K562 (cell line): ENCODE results near the gene C16orf92. TPM values are rescaled to one million over a fixed set of nuclear protein-coding genes. Genes with fewer than 3 reads are reported as not detected.

Source experiments
- GABPB1 ChIP-seq: sonication (generic); formaldehyde crosslinking; IDR thresholded peaks from 2 replicates; pipeline ENCODE4 v1.8.0; 2022; ENCODE audit warnings: mild to moderate bottlenecking, missing genetic modification reagents
- MTA3 ChIP-seq: fragments of 450-650 bp; formaldehyde crosslinking; IDR thresholded peaks from 2 replicates; pipeline ENCODE4 v1.6.1; 2017; ENCODE audit warnings: mild to moderate bottlenecking, borderline replicate concordance
- NCOA1 ChIP-seq: fragments of 450-650 bp; IDR thresholded peaks from 2 replicates; pipeline ENCODE4 v1.6.1; 2016; ENCODE audit warnings: low read depth
- PRPF4 ChIP-seq: fragments of 200-400 bp; formaldehyde crosslinking; IDR thresholded peaks from one replicate; pipeline ENCODE4 v1.6.1; 2017; ENCODE audit warnings: low read length, low read depth, mild to moderate bottlenecking; ENCODE audit not compliant: insufficient read depth, poor library complexity, severe bottlenecking
- SUPT5H ChIP-seq: fragments of 450-650 bp; IDR thresholded peaks from 2 replicates; pipeline ENCODE4 v1.6.1; 2016
- WHSC1 ChIP-seq: IDR thresholded peaks from one replicate; pipeline ENCODE4 v1.6.1; 2012; ENCODE audit warnings: low read length, control low read depth, inconsistent platforms
- ZNF282 ChIP-seq: sonication (generic); formaldehyde crosslinking; IDR thresholded peaks from 2 replicates; pipeline ENCODE4 v1.8.1; 2023; ENCODE audit warnings: missing genetic modification reagents
- polyA plus RNA-seq, 8 experiments: library from polyadenylated mRNA; depleted of rRNA in 4 of 8; stranded (reverse) in 5 of 8; unstranded in 3 of 8; fragments of >200 nt; fragmentation: Nextera tagmentation in 2 of 8; fragmentation: Illumina TruSeq in 1 of 8; extraction: Ambion mirVana in 2 of 8; extraction: Trizol in 1 of 8; gene quantifications; 2 replicates each; pipeline versions ENCODE4 v1.2.1 to v1.2.3, GENCODE V29; 2011 to 2014; ENCODE audit warnings: inconsistent platforms in 1 of 8, missing spikeins in 1 of 8
- total RNA-seq, 7 experiments: library from RNA; depleted of rRNA in 6 of 7; stranded (reverse); fragments of >200 nt in 6 of 7; fragmentation: Illumina TruSeq in 2 of 7; extraction: Trizol in 2 of 7; gene quantifications; 2 replicates each; pipeline versions ENCODE4 v1.2.1 to v1.2.3, GENCODE V29; 2011 to 2021; ENCODE audit warnings: low replicate concordance in 1 of 7
- TF ChIP-seq, protein P1 (sequence below), 2 experiments: fragments of 250-450 bp in 1 of 2; fragments of 450-650 bp in 1 of 2; sonication (Bioruptor Pico) in 1 of 2; IDR thresholded peaks; 2 replicates each; pipeline versions ENCODE4 v1.6.1 to v1.8.0; 2016 to 2021; ENCODE audit warnings: mild to moderate bottlenecking in 2 of 2, moderate library complexity in 2 of 2, missing compliant biosample characterization in 1 of 2, missing genetic modification characterization in 1 of 2
- TF ChIP-seq, protein P2 (sequence below): fragments of 450-650 bp; IDR thresholded peaks from 2 replicates; pipeline ENCODE4 v1.6.1; 2016
- TF ChIP-seq, protein P3 (sequence below): sonication (generic); formaldehyde crosslinking; IDR thresholded peaks from 2 replicates; pipeline ENCODE4 v1.8.0; 2023; ENCODE audit warnings: mild to moderate bottlenecking, missing genetic modification reagents
- TF ChIP-seq, protein P4 (sequence below), 2 experiments: IDR thresholded peaks; 2 replicates each; pipeline ENCODE4 v1.6.1; 2012; ENCODE audit warnings: improper control_type of control experiment in 2 of 2, low read depth in 2 of 2, low read length in 2 of 2, borderline replicate concordance in 1 of 2
- TF ChIP-seq, protein P5 (sequence below), 2 experiments: fragments of 450-650 bp; IDR thresholded peaks; 2 replicates each; pipeline ENCODE4 v1.6.1; 2016; ENCODE audit warnings: mild to moderate bottlenecking in 2 of 2, borderline replicate concordance in 1 of 2, low read depth in 1 of 2, moderate library complexity in 1 of 2

The C16orf92 gene
- total and polyA plus RNA-seq, 9 of the 15 experiments (the other 6 are each of a cell fraction or from before 2014, with no cell fraction given), result not detected

DNA sequence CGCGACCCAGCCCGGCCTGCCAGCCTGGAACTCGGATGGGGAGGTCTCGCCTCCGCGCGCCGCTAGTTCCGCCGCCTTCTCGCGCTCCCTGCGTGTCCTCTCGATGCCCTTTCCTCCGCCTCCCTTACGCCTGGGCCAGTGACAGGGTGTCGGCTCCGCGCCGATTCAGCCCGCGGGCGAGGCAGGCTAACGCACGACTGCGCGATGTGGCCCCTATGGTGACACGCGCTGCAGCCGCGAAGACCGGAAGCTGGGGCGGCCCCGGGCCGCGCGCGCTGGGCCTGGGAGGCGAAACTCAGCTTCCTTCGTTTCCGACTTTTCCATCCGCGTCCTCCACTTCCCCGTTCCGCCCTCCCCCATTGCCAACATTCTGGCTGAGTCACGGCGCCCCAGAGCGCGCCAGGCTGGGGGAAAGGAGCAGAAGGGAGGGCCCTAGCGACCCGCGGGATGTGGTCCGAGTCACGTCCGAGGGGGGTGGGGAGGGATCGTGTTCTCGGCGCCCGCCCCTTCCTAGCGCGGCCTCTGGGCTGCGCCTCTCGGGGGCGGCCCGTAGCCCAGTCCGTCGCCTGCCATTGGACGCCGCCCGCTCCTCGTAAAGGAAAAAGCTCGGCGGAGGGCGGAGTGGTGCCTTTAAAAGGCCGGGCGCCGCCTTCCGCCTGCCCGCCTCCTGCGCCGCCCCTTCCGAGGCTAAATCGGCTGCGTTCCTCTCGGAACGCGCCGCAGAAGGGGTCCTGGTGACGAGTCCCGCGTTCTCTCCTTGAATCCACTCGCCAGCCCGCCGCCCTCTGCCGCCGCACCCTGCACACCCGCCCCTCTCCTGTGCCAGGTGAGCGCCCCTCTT lies 42.3 kb downstream of the C16orf92 start, which contains the start of gene ALDOA (continued):
- TF ChIP-seq PRPF4, result peak; percentile 78
- TF ChIP-seq ZNF282 (CRISPR knock-in tag), result 0 out of 2 replicates have a peak, but pooled peaks have one; percentile 74
- TF ChIP-seq NCOA1, result no peak; the same call in none of the 2 replicates
- TF ChIP-seq, protein P1, sequence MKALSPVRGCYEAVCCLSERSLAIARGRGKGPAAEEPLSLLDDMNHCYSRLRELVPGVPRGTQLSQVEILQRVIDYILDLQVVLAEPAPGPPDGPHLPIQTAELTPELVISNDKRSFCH (CRISPR knock-in tag; IDR thresholded peaks at IDR 0.05), result no peak
- TF ChIP-seq, protein P1 (tag; IDR thresholded peaks at IDR 0.05), result peak; percentile 90
- TF ChIP-seq, protein P2, sequence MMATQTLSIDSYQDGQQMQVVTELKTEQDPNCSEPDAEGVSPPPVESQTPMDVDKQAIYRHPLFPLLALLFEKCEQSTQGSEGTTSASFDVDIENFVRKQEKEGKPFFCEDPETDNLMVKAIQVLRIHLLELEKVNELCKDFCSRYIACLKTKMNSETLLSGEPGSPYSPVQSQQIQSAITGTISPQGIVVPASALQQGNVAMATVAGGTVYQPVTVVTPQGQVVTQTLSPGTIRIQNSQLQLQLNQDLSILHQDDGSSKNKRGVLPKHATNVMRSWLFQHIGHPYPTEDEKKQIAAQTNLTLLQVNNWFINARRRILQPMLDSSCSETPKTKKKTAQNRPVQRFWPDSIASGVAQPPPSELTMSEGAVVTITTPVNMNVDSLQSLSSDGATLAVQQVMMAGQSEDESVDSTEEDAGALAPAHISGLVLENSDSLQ, result no peak; the same call in 1 of the 2 replicates
- TF ChIP-seq GABPB1 (CRISPR knock-in tag), result peak; percentile 91
- no peak for TF ChIP-seq WHSC1
- TF ChIP-seq, protein P3, sequence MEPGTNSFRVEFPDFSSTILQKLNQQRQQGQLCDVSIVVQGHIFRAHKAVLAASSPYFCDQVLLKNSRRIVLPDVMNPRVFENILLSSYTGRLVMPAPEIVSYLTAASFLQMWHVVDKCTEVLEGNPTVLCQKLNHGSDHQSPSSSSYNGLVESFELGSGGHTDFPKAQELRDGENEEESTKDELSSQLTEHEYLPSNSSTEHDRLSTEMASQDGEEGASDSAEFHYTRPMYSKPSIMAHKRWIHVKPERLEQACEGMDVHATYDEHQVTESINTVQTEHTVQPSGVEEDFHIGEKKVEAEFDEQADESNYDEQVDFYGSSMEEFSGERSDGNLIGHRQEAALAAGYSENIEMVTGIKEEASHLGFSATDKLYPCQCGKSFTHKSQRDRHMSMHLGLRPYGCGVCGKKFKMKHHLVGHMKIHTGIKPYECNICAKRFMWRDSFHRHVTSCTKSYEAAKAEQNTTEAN (CRISPR knock-in tag), result no peak
- TF ChIP-seq, protein P4, sequence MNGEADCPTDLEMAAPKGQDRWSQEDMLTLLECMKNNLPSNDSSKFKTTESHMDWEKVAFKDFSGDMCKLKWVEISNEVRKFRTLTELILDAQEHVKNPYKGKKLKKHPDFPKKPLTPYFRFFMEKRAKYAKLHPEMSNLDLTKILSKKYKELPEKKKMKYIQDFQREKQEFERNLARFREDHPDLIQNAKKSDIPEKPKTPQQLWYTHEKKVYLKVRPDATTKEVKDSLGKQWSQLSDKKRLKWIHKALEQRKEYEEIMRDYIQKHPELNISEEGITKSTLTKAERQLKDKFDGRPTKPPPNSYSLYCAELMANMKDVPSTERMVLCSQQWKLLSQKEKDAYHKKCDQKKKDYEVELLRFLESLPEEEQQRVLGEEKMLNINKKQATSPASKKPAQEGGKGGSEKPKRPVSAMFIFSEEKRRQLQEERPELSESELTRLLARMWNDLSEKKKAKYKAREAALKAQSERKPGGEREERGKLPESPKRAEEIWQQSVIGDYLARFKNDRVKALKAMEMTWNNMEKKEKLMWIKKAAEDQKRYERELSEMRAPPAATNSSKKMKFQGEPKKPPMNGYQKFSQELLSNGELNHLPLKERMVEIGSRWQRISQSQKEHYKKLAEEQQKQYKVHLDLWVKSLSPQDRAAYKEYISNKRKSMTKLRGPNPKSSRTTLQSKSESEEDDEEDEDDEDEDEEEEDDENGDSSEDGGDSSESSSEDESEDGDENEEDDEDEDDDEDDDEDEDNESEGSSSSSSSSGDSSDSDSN (IDR thresholded peaks at IDR 0.05; ENCODE audit: borderline replicate concordance in 1 of 2, low read depth in 2 of 2, low read length in 2 of 2), result peak in 1 of 2 experiments; percentile 76; a peak in 1 of 4 replicates
- TF ChIP-seq SUPT5H, result peak; percentile 95
- TF ChIP-seq, protein P5, sequence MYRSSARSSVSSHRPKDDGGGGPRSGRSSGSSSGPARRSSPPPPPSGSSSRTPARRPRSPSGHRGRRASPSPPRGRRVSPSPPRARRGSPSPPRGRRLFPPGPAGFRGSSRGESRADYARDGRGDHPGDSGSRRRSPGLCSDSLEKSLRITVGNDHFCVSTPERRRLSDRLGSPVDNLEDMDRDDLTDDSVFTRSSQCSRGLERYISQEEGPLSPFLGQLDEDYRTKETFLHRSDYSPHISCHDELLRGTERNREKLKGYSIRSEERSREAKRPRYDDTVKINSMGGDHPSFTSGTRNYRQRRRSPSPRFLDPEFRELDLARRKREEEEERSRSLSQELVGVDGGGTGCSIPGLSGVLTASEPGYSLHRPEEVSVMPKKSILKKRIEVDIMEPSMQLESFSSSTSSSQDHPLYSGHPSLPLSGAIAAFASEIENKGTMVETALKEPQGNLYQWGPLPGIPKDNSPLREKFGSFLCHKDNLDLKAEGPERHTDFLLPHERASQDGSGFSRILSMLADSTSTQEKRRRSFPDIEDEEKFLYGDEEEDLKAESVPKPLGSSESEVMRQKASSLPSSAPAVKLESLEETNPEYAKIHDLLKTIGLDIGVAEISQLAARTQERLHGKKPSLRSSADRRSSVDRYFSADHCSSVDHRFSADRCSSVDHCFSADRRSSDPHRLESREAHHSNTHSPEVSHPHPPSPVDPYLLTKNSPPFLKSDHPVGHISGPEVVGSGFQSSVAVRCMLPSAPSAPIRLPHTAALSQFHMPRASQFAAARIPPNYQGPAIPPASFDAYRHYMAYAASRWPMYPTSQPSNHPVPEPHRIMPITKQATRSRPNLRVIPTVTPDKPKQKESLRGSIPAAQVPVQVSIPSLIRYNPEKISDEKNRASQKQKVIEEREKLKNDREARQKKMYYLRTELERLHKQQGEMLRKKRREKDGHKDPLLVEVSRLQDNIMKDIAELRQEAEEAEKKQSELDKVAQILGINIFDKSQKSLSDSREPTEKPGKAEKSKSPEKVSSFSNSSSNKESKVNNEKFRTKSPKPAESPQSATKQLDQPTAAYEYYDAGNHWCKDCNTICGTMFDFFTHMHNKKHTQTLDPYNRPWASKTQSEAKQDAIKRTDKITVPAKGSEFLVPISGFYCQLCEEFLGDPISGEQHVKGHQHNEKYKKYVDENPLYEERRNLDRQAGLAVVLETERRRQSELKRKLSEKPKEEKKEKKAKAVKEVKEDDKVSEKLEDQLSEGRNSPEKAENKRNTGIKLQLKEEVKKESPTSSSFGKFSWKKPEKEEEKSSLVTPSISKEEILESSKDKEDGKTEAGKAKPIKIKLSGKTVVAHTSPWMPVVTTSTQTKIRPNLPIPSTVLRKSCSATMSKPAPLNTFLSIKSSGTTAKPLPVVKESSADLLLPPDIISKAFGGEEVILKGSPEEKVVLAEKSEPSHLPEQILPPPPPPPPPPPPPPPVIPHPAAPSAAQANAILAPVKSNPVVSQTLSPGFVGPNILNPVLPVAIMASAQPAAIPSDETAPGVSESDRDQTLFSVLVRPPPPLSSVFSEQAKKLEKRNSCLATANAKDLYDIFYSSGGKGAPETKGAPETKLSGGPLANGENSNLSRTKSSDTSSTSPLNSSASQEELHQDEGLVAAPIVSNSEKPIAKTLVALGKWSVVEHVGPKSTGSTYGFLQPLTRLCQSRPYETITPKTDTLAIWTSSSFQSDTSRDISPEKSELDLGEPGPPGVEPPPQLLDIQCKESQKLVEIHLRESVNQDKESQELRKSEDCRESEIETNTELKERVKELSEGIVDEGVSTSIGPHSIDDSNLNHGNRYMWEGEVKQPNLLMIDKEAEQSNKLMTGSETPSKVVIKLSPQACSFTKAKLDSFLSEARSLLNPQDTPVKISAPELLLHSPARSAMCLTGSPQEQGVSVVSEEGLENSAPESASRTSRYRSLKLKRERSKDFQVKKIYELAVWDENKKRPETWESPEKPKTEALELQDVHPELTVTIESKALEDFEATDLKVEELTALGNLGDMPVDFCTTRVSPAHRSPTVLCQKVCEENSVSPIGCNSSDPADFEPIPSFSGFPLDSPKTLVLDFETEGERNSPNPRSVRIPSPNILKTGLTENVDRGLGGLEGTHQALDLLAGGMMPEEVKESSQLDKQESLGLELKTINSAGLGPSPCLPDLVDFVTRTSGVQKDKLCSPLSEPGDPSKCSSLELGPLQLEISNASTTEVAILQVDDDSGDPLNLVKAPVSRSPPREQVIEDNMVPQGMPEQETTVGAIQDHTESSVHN (IDR thresholded peaks at IDR 0.05; ENCODE audit: borderline replicate concordance in 1 of 2, low read depth in 1 of 2), result no peak
- peak; percentile 98 for TF ChIP-seq MTA3
